Renal cortex interstitium (tissue), 15 donors: Measurements from ENCODE around the gene RSPH10B. TPM values are rescaled to one million over a fixed set of nuclear protein-coding genes. Genes with fewer than 3 reads are reported as not detected.
"Not testable (repeated sequence)": the region's sequence is repeated elsewhere in the genome, so short reads cannot be mapped to it uniquely, and the experiment has no call there.

Experiments
- DNase-seq, 11 donors: peaks; one replicate each; pipeline ENCODE4 v3.0.0-alpha.2; 2013; ENCODE audit warnings: low read depth in 9 of 11, low spot score in 4 of 11; ENCODE audit errors: extremely low read depth in 1 of 11
- long read RNA-seq, 16 experiments: transcript quantifications; one replicate each; lab custom pipeline, GENCODE V29; 2026
- polyA plus RNA-seq, 3 donors: library from polyadenylated mRNA; unstranded; fragments of 120-200 nt; gene quantifications; one replicate each; pipeline ENCODE4 v1.2.1, GENCODE V29; 2013; ENCODE audit not compliant: insufficient read length in 3 of 3

Gene RSPH10B
- polyA plus RNA-seq: 1 to 10 TPM in 1 of 3 donors, under 1 TPM in 2; 0.61 to 1.0 (median 0.79) TPM
- long read RNA-seq, donor 1, partial matches to known transcripts: 77 of 97 reads
- long read RNA-seq, donor 1, other reads (novel, unspliced or antisense): 20 of 97 reads
- long read RNA-seq, donor 2: 0 reads
- long read RNA-seq, donor 3: 0 reads
- long read RNA-seq, donor 4: 0 reads
- long read RNA-seq, donor 5: 0 reads
- long read RNA-seq, donor 6: 0 reads
- long read RNA-seq, donor 7, partial matches to known transcripts: 107 of 153 reads
- long read RNA-seq, donor 7, other reads (novel, unspliced or antisense): 46 of 153 reads
- long read RNA-seq, donor 8: 0 reads
- long read RNA-seq, donor 9: 0 reads
- long read RNA-seq, donor 10: 0 reads
- long read RNA-seq, donor 11: 0 reads
- long read RNA-seq, donor 12: 0 reads
- long read RNA-seq, donor 13: 0 reads
- long read RNA-seq, donor 14, partial matches to known transcripts: 61 of 61 reads
- long read RNA-seq, donor 14, other reads (novel, unspliced or antisense): 0 of 61 reads
- long read RNA-seq, donor 15: 0 reads
- long read RNA-seq, donor 16, partial matches to known transcripts: 111 of 220 reads
- long read RNA-seq, donor 16, other reads (novel, unspliced or antisense): 109 of 220 reads

DNA sequence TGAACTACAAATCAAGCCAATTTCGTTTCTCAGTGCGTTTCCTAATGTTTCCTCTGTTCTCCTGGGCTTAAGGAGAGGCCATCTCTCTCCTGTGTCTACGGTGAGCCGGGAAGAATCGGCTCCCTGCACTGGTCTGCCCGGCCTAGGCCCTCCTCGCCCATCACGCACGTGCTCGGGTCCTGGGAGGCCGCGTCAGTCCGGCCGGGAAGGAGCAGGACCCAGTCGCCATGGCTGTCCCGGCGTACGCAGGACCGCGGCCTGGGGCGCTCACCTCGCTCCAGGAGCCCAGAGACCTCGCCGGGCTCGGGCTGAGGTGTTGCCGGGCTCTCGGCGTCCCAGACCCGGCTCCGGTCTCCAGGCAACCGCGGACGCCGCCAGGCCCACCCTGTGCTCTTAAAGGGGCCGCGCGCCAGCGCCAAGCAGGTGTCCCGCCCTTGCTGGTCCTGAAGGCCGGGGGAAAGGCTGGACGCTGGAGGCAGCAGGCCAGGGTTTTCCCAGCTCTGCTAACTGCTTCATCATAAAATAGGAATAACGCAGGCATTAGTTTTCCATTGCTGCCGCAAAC is at the start of gene RSPH10B:
Gene RSPH10B (minus strand): TSS at position 343 of the 565 bp plus-strand sequence. CDS start 3,573 bp downstream, outside the sequence.
- DNase-seq: not testable (repeated sequence)

- no peak for DNase-seq
Measured at GRCh38 chr7:6016653-6016966, 46.1 kb upstream of the RSPH10B start.

GRCh38 chr7:6015917-6016652 is 45.6 kb upstream of the RSPH10B start:
- DNase-seq: no peak

DNA sequence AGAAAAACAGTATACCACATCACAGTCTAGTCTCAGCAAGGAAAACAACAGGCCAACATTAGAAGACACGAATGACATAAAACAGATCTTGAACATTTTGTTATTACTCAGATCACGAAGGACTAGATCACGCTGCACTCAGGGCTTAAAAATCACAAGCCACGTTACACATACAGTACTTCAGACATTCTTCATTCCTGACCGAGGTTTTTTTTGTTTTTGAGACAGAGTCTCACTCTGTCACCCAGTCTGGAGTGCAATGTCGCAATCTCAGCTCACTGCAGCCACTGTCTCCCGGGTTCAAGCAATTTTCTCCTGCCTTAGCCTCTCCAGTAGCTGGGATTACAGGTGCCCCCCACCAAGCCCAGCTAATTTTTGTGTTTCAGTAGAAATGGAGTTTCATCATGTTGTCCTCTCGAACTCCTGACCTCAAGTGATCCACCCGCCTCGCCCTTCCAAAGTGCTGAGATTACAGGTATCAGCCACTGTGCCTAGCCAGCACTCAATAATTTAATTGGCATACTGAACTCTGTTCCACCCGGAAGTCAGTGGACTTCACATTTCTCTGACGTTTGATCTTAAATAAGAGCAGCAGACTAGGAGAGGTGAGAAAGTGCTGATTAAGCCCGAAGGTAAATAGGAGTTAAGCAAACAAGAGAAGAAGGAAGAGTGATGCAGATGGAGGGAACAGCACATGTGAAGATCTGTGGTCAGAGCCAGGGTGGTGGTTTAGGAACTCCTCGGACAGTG is 42.0 kb upstream of the RSPH10B start:
- DNase-seq: no peak

DNA sequence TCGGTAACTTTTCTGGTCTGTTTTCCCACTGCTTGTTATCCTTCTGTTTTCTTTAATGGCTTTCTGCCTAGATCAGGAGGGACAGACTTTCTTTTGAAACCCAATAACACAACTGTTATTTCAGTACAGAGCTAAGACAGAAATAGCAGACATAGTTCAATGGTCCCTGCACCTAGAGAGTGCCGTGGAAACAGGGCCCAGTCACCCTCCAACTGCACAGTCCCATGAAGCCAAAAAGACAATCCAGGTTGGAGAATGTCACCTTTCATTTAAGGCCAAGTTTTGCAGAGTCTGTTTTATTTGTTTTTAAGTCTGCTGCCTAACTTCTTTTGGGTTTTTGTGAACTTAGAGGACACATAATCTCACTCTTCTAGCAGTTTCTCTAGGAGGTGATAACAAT is 41.1 kb upstream of the RSPH10B start:
- DNase-seq: no peak

DNA sequence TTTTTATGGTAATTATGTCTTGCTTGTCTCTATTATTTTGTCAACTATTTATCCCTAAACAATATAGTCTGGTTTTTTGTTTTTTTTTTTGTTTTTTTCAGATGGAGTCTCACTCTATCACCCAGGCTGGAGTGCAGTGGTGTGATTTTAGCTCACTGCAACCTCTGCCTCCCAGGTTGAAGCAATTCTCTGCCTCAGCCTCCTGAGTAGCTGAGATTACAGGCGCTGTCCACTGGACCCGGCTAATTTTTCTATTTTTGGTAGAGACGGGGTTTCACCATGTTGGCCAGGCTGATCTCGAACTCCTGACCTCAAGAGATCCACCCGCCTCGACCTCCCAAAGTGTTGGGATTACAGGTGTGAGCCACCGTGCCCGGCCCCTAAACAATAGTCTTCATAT is 39.9 kb upstream of the RSPH10B start:
- DNase-seq: not testable (repeated sequence)

- peak; percentile 95 to 100 (median 99) for DNase-seq
Measured at GRCh38 chr7:6008668-6009611, 38.5 kb upstream of the RSPH10B start, which contains the start of the genes AIMP2 and PMS2. AIMP2 (plus strand) TSS chr7:6009272; CDS start chr7:6009364, 92 bp downstream. PMS2 (minus strand) TSS chr7:6009049; CDS start chr7:6009019, 30 bp downstream.

DNA sequence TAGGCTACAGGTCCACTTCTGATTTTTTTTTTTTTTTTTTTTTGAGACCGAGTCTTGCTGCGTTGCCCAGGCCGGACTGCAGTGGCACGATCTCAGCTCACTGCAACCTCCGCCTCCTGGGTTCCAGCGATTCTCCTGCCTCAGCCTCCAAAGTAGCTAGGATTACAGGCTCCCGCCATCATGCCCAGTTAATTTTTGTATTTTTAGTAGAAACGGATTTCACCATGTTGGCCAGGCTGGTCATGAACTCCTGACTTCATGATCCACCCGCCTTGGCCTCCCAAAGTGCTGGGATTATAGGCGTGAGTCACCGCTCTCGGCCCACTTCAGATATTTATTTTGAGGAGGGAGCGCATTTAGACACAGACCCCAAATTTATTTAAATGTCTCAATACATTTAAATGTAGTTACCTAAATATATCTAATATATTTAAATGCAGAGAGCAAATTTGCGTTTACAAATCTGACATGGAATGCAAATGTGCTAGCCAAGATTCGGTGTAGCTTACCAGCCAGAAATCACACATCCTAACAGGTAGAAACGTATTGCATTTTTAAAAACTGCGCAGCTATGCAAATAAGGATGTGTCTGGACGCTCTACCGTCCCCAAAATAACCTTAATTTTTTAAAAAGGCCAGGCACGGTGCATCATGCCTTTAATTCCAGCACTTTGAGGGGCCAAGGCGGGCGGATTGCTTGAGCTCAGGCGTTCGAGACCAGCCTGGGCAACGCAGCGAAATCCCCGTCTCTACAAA is 37.5 kb upstream of the RSPH10B start:
- DNase-seq: not testable (repeated sequence)

DNA sequence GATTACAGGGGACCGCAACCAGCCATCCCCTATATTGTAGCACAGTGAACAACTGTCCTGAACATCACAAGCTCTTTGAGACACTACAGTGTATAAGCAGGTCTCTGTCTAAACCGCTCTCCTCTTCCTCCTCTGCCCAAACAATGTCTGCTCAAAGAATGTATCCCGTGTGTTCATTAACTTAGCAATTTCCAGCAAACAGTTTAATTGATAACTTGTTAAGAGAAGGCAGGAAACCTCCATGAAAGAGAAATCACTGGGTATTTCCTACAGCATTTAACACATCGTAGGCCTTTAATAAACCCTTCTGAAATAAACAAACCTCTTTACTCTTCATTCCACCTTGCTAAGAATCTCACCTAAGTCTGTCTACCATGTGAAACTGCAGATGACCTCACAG is 36.9 kb upstream of the RSPH10B start:
- DNase-seq: no peak

DNA sequence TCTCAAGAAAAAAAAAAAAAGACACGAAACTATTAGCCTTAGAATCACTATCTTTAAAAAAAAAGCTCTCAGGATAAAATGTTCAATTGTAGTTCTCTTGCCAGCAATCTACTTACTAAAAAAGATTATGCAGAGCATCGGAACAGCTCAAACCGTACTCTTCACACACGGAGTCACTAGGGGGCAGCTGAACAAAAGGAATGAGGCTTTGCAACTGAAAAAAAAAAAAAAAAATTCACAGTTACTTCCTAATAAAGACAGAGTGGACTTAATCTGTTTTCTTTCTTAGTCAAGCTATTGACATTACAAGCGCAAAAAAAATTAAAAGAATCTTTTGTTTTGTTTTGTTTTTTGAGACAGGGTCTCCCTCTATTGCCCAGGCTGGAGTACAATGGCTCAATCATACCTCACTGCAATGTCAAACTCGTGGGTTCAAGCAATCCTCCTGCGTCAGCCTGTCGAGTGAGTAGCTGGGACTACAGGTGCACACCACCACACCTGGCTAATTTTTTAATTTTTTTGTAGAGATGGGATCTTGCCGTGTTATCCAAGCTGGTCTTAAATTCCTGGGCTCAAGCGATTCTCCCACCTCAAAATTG is 26.8 kb upstream of the RSPH10B start:
- DNase-seq: peak in 8 of 11 donors; percentile 22 to 71 (median 48)

- DNase-seq: not testable (repeated sequence)
Measured at GRCh38 chr7:5987061-5987460, 16.6 kb upstream of the RSPH10B start.

- not testable (repeated sequence) for DNase-seq
Measured at GRCh38 chr7:5979680-5980314, 9.3 kb upstream of the RSPH10B start.

- DNase-seq: not testable (repeated sequence)
Measured at GRCh38 chr7:5973580-5973979, 3.1 kb upstream of the RSPH10B start.

GRCh38 chr7:5963810-5964209 is 6.7 kb downstream of the RSPH10B start:
- DNase-seq: not testable (repeated sequence)

DNA sequence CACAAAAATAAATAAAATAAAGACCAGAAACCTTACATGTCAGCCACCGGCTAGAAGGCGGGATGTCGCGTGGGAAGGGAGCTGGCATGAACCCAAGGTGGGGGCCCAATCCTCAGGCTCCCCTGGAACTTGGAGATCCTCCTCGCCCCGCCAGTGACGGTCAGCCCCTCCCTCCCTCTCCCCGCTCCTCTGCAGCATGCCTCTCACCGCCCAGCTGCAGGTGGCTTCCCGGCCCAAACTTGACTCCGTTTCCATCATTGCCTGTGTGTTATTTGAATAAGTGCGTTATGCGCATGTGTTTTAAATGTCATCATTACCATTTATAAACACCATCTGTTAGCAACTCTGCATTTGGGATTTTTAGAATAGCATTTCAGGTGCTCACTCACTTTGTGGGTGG is 7.3 kb downstream of the RSPH10B start:
- DNase-seq: not testable (repeated sequence)

GRCh38 chr7:5934945-5935450 is 35.5 kb downstream of the RSPH10B start:
- not testable (repeated sequence) for DNase-seq
